ENCODE results near the gene GIPC2. TPM values are rescaled to one million over a fixed set of nuclear protein-coding genes. Genes with fewer than 3 reads are reported as not detected.

GIPC2 gene
- total RNA-seq, 1 experiment from 2014 or later = 0.26 TPM

DNA sequence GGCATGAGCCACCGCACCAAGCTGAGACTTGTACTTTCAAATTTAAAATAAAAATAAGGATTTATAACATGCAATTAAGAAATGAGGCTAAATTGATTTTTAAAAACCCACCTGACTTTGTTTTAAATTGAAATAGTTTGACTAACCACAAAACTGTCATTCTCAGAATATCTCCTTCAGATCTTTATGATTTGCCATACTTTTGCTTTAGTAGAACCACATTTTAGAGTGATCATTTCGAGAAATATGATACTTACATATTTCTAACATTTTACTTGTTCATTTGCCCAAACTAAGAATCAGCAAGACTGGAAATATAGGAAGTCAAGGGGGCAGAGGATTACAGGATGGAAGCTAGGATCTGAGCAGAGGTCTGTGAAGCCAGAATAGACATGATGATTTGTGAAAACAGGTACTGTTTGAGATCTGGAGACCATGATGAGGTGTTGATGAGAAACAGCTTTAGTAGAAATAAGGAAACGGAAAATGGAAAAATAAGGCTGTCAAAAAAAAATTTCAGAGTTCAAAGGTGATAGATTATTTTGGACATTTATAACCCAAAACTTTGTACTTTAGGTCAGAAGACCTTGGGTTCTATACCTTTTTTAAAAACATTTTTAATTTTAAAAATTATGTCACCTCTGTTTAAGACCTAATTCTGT, 44.8 kb downstream of the GIPC2 start:
- Histone ChIP-seq H3K4me1 (ENCODE audit: control insufficient read depth, insufficient read depth, low read length) (peaks cover 2% of the 10 kb centered on the region; the same call in 1 of the 2 replicates), H3K36me3 (ENCODE audit: control insufficient read depth, insufficient read depth, low read length) (no peaks in the 10 kb centered on the region), H3K9me3 (ENCODE audit: control insufficient read depth, insufficient read depth, low read depth, low read length) (no peaks in the 10 kb centered on the region), H3K27ac (ENCODE audit: low read length) (no peak overlapping the region), H3K27me3 (ENCODE audit: control insufficient read depth, insufficient read depth, low read length) (no peaks in the 10 kb centered on the region), H3K4me3 (ENCODE audit: low read depth in 2 of 2, low read length in 2 of 2) (no peak overlapping the region)
- DNase-seq (ENCODE audit: low read depth, low spot score) = no peak
- in situ Hi-C loops (cut with HindIII; ENCODE audit: low pct_unique_long_range_greater_than_20kb, low sequenced_read_pairs) = no loop called here
- BruUV-seq (replicated peaks) = no TSS peak
- ATAC-seq = no peak
- POLR2A ChIA-PET = no interaction called here
- TF ChIP-seq, protein P1, sequence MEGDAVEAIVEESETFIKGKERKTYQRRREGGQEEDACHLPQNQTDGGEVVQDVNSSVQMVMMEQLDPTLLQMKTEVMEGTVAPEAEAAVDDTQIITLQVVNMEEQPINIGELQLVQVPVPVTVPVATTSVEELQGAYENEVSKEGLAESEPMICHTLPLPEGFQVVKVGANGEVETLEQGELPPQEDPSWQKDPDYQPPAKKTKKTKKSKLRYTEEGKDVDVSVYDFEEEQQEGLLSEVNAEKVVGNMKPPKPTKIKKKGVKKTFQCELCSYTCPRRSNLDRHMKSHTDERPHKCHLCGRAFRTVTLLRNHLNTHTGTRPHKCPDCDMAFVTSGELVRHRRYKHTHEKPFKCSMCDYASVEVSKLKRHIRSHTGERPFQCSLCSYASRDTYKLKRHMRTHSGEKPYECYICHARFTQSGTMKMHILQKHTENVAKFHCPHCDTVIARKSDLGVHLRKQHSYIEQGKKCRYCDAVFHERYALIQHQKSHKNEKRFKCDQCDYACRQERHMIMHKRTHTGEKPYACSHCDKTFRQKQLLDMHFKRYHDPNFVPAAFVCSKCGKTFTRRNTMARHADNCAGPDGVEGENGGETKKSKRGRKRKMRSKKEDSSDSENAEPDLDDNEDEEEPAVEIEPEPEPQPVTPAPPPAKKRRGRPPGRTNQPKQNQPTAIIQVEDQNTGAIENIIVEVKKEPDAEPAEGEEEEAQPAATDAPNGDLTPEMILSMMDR (IDR thresholded peaks at IDR 0.05) = no peak
- TF ChIP-seq SIN3A (IDR thresholded peaks at IDR 0.05; ENCODE audit: borderline replicate concordance, insufficient read depth, low read depth, low read length) (no peak), POLR2AphosphoS5 (IDR thresholded peaks at IDR 0.05; ENCODE audit: low read depth, low read length) (no peak), TCF7L2 (IDR thresholded peaks at IDR 0.05; ENCODE audit: low read depth, low read length) (no peak)
- TF ChIP-seq, protein P2, sequence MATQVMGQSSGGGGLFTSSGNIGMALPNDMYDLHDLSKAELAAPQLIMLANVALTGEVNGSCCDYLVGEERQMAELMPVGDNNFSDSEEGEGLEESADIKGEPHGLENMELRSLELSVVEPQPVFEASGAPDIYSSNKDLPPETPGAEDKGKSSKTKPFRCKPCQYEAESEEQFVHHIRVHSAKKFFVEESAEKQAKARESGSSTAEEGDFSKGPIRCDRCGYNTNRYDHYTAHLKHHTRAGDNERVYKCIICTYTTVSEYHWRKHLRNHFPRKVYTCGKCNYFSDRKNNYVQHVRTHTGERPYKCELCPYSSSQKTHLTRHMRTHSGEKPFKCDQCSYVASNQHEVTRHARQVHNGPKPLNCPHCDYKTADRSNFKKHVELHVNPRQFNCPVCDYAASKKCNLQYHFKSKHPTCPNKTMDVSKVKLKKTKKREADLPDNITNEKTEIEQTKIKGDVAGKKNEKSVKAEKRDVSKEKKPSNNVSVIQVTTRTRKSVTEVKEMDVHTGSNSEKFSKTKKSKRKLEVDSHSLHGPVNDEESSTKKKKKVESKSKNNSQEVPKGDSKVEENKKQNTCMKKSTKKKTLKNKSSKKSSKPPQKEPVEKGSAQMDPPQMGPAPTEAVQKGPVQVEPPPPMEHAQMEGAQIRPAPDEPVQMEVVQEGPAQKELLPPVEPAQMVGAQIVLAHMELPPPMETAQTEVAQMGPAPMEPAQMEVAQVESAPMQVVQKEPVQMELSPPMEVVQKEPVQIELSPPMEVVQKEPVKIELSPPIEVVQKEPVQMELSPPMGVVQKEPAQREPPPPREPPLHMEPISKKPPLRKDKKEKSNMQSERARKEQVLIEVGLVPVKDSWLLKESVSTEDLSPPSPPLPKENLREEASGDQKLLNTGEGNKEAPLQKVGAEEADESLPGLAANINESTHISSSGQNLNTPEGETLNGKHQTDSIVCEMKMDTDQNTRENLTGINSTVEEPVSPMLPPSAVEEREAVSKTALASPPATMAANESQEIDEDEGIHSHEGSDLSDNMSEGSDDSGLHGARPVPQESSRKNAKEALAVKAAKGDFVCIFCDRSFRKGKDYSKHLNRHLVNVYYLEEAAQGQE (IDR thresholded peaks at IDR 0.05; ENCODE audit: insufficient read depth in 1 of 2, low read depth in 2 of 2, low read length in 1 of 2) = no peak
- intact Hi-C loops (cut with micrococcal nuclease; ENCODE audit: unreplicated experiment) = no loop called here
- CTCF ChIA-PET = no interaction called here

- ChIA-PET CTCF (interaction anchor here (0.6 kb wide), 1 partner anchor 273 kb away, joined by 4 read pairs; no protein-coding TSS in a partner anchor), POLR2A (no interaction called here)
- BruUV-seq (replicated peaks) = no TSS peak
- in situ Hi-C loops (cut with HindIII; ENCODE audit: low pct_unique_long_range_greater_than_20kb, low sequenced_read_pairs) = no loop called here
- no peak overlapping the region for H3K27ac ChIP-seq (ENCODE audit: low read length)
- no peaks in the 10 kb centered on the region for H3K27me3 ChIP-seq (ENCODE audit: control insufficient read depth, insufficient read depth, low read length)
- H3K4me3 ChIP-seq (ENCODE audit: low read depth in 2 of 2, low read length in 2 of 2) = no peak overlapping the region
- no peak for ATAC-seq
- no peak for DNase-seq (ENCODE audit: low read depth, low spot score)
- peaks cover 2% of the 10 kb centered on the region; the same call in 1 of the 2 replicates for H3K4me1 ChIP-seq (ENCODE audit: control insufficient read depth, insufficient read depth, low read length)
- intact Hi-C loops (cut with micrococcal nuclease; ENCODE audit: unreplicated experiment) = no loop called here
- no peaks in the 10 kb centered on the region for H3K36me3 ChIP-seq (ENCODE audit: control insufficient read depth, insufficient read depth, low read length)
- no peaks in the 10 kb centered on the region for H3K9me3 ChIP-seq (ENCODE audit: control insufficient read depth, insufficient read depth, low read depth, low read length)
- TF ChIP-seq TCF7L2 (IDR thresholded peaks at IDR 0.05; ENCODE audit: low read depth, low read length) = no peak
- TF ChIP-seq, protein P1 (IDR thresholded peaks at IDR 0.05) = no peak
- no peak for TF ChIP-seq SIN3A (IDR thresholded peaks at IDR 0.05; ENCODE audit: borderline replicate concordance, insufficient read depth, low read depth, low read length)
- TF ChIP-seq, protein P2 (IDR thresholded peaks at IDR 0.05; ENCODE audit: insufficient read depth in 1 of 2, low read depth in 2 of 2, low read length in 1 of 2) = no peak
- TF ChIP-seq POLR2AphosphoS5 (IDR thresholded peaks at IDR 0.05; ENCODE audit: low read depth, low read length) = no peak
These were observed 45.5 kb downstream of the GIPC2 start for GRCh38 chr1:78091215-78091813.

Measured in Panc1 (cell line).